SK-N-SH (cell line): ENCODE results near the gene GADL1.

ENCODE experiments used
- EP300 ChIP-seq, 2 experiments: IDR thresholded peaks; 2 replicates each; pipeline versions ENCODE4 v1.4.0 to v1.6.1; 2012; ENCODE audit warnings: borderline replicate concordance in 1 of 2, low read depth in 1 of 2, low read length in 1 of 2
- EZH2phosphoT487 ChIP-seq: fragments of 200-600 bp; sonication (generic); IDR thresholded peaks from 2 replicates; pipeline ENCODE4 v1.6.1; 2017; ENCODE audit warnings: low read depth, mixed run types, mild to moderate bottlenecking, antibody characterized with exemption, moderate library complexity, borderline replicate concordance
- GATA2 ChIP-seq: sonication (generic); formaldehyde crosslinking; IDR thresholded peaks from 2 replicates; pipeline ENCODE4 v1.5.0; 2020; ENCODE audit warnings: mild to moderate bottlenecking, missing genetic modification reagents
- RFX5 ChIP-seq: IDR thresholded peaks from 2 replicates; pipeline ENCODE4 v1.6.1; 2012; ENCODE audit warnings: mild to moderate bottlenecking, improper control_type of control experiment, low read length
- SMC3 ChIP-seq: IDR thresholded peaks from 2 replicates; pipeline ENCODE4 v1.6.1; 2012; ENCODE audit warnings: low read depth, low read length, improper control_type of control experiment
- TEAD4 ChIP-seq: IDR thresholded peaks from 2 replicates; pipeline ENCODE4 v1.4.0; 2012; ENCODE audit warnings: mild to moderate bottlenecking, borderline replicate concordance; ENCODE audit not compliant: insufficient read depth
- TF ChIP-seq, protein P1 (sequence below): fragments of 200-600 bp; sonication (generic); IDR thresholded peaks from 2 replicates; pipeline ENCODE4 v1.6.1; 2017; ENCODE audit warnings: antibody characterized with exemption, mild to moderate bottlenecking, moderate library complexity
- TF ChIP-seq, protein P2 (sequence below): IDR thresholded peaks from 2 replicates; pipeline ENCODE4 v1.6.1; 2012; ENCODE audit warnings: mild to moderate bottlenecking, low read depth, low read length, moderate library complexity

DNA sequence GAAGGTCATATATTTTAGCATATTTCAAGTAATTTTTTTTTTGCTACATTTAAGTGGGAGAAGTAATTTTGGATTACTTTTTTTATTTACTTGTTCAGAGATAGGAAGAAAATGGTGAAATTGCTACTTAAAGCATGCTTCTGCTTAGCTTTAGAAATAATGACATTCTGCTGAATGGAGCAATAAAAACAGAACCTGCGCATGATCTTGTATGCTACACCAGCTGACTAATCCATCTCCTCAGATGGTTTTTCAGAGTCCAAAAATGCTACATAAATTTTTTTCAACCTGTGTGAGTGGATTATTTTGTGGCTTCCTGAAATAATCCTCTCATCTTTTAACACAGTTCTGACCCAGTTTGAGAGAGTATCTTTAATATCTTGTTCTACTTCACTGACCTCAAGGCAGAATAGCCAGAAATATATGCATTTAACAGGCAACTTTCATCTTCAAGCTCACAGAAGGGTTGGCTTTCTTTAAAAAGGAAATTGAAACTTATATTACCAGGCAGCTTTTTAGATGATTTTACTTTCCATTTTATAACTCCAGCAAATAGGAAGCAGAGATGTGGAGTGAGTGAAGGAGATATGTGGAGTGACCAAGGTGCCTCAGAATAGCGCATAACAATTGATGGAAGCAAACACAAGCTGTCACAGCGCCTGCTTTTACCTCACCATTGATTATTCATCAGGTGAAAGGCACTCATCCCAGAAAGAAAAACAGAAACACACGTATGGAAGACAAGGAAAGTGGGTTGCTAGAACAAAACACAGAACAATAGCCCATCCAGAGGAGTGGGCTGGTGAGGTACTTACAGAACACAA, 151.5 kb downstream of the GADL1 start:
- TF ChIP-seq GATA2 (no peak), EZH2phosphoT487 (no peak), TEAD4 (no peak), EP300 (IDR thresholded peaks at IDR 0.05; ENCODE audit: borderline replicate concordance in 1 of 2, low read depth in 1 of 2, low read length in 1 of 2) (no peak), SMC3 (no peak), RFX5 (no peak)
- TF ChIP-seq, protein P1, sequence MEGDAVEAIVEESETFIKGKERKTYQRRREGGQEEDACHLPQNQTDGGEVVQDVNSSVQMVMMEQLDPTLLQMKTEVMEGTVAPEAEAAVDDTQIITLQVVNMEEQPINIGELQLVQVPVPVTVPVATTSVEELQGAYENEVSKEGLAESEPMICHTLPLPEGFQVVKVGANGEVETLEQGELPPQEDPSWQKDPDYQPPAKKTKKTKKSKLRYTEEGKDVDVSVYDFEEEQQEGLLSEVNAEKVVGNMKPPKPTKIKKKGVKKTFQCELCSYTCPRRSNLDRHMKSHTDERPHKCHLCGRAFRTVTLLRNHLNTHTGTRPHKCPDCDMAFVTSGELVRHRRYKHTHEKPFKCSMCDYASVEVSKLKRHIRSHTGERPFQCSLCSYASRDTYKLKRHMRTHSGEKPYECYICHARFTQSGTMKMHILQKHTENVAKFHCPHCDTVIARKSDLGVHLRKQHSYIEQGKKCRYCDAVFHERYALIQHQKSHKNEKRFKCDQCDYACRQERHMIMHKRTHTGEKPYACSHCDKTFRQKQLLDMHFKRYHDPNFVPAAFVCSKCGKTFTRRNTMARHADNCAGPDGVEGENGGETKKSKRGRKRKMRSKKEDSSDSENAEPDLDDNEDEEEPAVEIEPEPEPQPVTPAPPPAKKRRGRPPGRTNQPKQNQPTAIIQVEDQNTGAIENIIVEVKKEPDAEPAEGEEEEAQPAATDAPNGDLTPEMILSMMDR: no peak
- TF ChIP-seq, protein P2, sequence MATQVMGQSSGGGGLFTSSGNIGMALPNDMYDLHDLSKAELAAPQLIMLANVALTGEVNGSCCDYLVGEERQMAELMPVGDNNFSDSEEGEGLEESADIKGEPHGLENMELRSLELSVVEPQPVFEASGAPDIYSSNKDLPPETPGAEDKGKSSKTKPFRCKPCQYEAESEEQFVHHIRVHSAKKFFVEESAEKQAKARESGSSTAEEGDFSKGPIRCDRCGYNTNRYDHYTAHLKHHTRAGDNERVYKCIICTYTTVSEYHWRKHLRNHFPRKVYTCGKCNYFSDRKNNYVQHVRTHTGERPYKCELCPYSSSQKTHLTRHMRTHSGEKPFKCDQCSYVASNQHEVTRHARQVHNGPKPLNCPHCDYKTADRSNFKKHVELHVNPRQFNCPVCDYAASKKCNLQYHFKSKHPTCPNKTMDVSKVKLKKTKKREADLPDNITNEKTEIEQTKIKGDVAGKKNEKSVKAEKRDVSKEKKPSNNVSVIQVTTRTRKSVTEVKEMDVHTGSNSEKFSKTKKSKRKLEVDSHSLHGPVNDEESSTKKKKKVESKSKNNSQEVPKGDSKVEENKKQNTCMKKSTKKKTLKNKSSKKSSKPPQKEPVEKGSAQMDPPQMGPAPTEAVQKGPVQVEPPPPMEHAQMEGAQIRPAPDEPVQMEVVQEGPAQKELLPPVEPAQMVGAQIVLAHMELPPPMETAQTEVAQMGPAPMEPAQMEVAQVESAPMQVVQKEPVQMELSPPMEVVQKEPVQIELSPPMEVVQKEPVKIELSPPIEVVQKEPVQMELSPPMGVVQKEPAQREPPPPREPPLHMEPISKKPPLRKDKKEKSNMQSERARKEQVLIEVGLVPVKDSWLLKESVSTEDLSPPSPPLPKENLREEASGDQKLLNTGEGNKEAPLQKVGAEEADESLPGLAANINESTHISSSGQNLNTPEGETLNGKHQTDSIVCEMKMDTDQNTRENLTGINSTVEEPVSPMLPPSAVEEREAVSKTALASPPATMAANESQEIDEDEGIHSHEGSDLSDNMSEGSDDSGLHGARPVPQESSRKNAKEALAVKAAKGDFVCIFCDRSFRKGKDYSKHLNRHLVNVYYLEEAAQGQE: no peak
